Stimulated activated CD8-positive, alpha-beta memory T cell treated with anti-CD3 and anti-CD28 coated beads, Interleukin-7, amount 100 ng/mL, for 24 hours (primary cell): Measurements from ENCODE around the gene GRIK4.

ENCODE experiments used
- DNase-seq: peaks from one replicate; pipeline ENCODE4 v3.0.0-alpha.2; 2020; ENCODE audit warnings: low read depth

The GRIK4 gene

GRCh38 chr11:120917559-120918239 is 406.2 kb downstream of the GRIK4 start:
- no peak for DNase-seq

GRCh38 chr11:120918257-120918656 is 406.7 kb downstream of the GRIK4 start:
- no peak for DNase-seq

- no peak for DNase-seq
Measured at GRCh38 chr11:120919045-120919444, 407.5 kb downstream of the GRIK4 start.

- DNase-seq = no peak
Measured at GRCh38 chr11:120919566-120919965, 408.0 kb downstream of the GRIK4 start.

GRCh38 chr11:120923866-120924508 is 412.4 kb downstream of the GRIK4 start:
- no peak for DNase-seq

GRCh38 chr11:120925944-120926343 is 414.4 kb downstream of the GRIK4 start:
- no peak for DNase-seq

GRCh38 chr11:120928627-120929026 is 417.1 kb downstream of the GRIK4 start:
- DNase-seq = no peak

GRCh38 chr11:120929090-120929489 is 417.5 kb downstream of the GRIK4 start:
- DNase-seq = no peak

GRCh38 chr11:120929664-120930154 is 418.2 kb downstream of the GRIK4 start:
- DNase-seq = no peak

- no peak for DNase-seq
Measured at GRCh38 chr11:120931057-120931779, 419.7 kb downstream of the GRIK4 start.

- DNase-seq = no peak
Measured at GRCh38 chr11:120932305-120932915, 420.9 kb downstream of the GRIK4 start.

- DNase-seq = no peak
Measured at GRCh38 chr11:120936356-120936755, 424.8 kb downstream of the GRIK4 start.

- no peak for DNase-seq
Measured at GRCh38 chr11:120937501-120937900, 426.0 kb downstream of the GRIK4 start.

- DNase-seq = no peak
Measured at GRCh38 chr11:120938260-120938659, 426.7 kb downstream of the GRIK4 start.

GRCh38 chr11:120940160-120940848 is 428.8 kb downstream of the GRIK4 start:
- DNase-seq = no peak

- no peak for DNase-seq
Measured at GRCh38 chr11:120941000-120941399, 429.5 kb downstream of the GRIK4 start.

- DNase-seq = no peak
Measured at GRCh38 chr11:120942701-120943100, 431.2 kb downstream of the GRIK4 start.

GRCh38 chr11:120945042-120945441 is 433.5 kb downstream of the GRIK4 start:
- no peak for DNase-seq

GRCh38 chr11:120950880-120951279 is 439.3 kb downstream of the GRIK4 start:
- no peak for DNase-seq

- peak; percentile 35 for DNase-seq
Measured at GRCh38 chr11:120952461-120953434, 441.2 kb downstream of the GRIK4 start.

GRCh38 chr11:120954381-120954780 is 442.8 kb downstream of the GRIK4 start:
- DNase-seq = no peak
